ENCODE data around the gene TBCD. TPM values are rescaled to one million over a fixed set of nuclear protein-coding genes. Genes with fewer than 3 reads are reported as not detected.

TBCD gene
- total RNA-seq, 2 experiments from 2014 or later, result 87.8 to 145 TPM

DNA sequence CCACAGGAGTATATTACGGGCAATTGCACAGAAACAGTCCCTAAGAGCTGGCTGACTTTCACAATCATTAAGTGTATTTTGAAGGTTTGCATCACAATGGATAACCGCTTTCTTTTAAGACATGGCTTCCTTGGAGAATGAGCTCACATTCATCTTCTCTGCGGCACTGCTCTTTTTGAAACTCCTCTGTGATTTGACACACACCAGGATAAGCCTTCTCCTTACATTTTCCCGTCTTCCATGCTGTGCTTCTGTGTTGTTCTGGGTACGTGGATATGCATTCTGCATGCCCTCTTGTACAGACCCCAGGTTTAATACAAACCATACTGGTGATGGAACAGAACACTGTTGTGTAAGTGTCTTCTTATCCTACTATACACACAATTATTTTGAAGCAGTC lies 238.0 kb downstream of the TBCD start:
- Histone ChIP-seq H3K9me3 (ENCODE audit: low read length) (peaks cover 30% of the 10 kb centered on the region), H2AFZ (ENCODE audit: low read length) (no peak overlapping the region), H3K27ac (ENCODE audit: low read depth, low read length, poor library complexity, severe bottlenecking) (no peak overlapping the region), H3K4me2 (ENCODE audit: low read length) (no peak overlapping the region), H3K9me2 (ENCODE audit: insufficient read depth, low read length) (no peaks in the 10 kb centered on the region), H3K79me2 (ENCODE audit: insufficient read depth, low read depth, low read length) (no peaks in the 10 kb centered on the region), H3K36me3 (ENCODE audit: insufficient read depth, low read length) (peaks cover 12% of the 10 kb centered on the region; the same call in 1 of the 2 replicates), H3K4me1 (ENCODE audit: insufficient read depth, low read length, poor library complexity, severe bottlenecking) (peaks cover 19% of the 10 kb centered on the region), H4K20me1 (ENCODE audit: insufficient read depth, low read length) (no peaks in the 10 kb centered on the region), H3K4me3 (ENCODE audit: low read depth, low read length, poor library complexity, severe bottlenecking) (no peak overlapping the region)
- CTCF ChIA-PET (ENCODE audit: unreplicated experiment), result interaction anchor here (0.5 kb wide), 1 partner anchor 30 kb away, joined by 3 read pairs; no protein-coding TSS in a partner anchor
- no peak for DNase-seq (ENCODE audit: low spot score)
- TF ChIP-seq, protein P1, sequence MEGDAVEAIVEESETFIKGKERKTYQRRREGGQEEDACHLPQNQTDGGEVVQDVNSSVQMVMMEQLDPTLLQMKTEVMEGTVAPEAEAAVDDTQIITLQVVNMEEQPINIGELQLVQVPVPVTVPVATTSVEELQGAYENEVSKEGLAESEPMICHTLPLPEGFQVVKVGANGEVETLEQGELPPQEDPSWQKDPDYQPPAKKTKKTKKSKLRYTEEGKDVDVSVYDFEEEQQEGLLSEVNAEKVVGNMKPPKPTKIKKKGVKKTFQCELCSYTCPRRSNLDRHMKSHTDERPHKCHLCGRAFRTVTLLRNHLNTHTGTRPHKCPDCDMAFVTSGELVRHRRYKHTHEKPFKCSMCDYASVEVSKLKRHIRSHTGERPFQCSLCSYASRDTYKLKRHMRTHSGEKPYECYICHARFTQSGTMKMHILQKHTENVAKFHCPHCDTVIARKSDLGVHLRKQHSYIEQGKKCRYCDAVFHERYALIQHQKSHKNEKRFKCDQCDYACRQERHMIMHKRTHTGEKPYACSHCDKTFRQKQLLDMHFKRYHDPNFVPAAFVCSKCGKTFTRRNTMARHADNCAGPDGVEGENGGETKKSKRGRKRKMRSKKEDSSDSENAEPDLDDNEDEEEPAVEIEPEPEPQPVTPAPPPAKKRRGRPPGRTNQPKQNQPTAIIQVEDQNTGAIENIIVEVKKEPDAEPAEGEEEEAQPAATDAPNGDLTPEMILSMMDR (conservative IDR thresholded peaks at IDR 0.05; ENCODE audit: low read length), result no peak
- no peak for TF ChIP-seq EZH2phosphoT487 (IDR thresholded peaks at IDR 0.05; ENCODE audit: borderline replicate concordance, low read depth, low read length)
- intact Hi-C loops (cut with micrococcal nuclease; ENCODE audit: unreplicated experiment), result no loop called here
- POLR2A ChIA-PET, result interaction anchor here (1.0 kb wide), 1 partner anchor 11 kb away, joined by 4 read pairs; no protein-coding TSS in a partner anchor
- BruUV-seq (replicated peaks), result no TSS peak

DNA sequence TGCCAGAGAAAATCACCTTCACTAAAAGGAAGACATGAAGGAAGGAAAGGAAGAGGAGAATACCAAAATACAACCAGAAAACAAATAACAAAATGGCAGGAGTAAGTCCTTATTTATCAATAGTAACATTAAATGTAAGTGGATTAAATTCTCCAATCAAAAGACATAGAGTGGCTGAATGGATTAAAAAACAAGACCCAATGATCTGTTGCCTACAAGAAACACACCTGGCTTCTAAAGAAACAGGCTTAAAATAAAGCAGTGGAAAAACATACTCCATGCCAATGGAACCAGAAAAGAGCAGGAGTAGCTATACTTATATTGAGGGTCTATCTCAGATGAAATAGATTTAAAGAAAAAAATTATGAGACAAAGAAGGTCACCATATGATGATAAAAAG lies 241.1 kb downstream of the TBCD start:
- Histone ChIP-seq H2AFZ (ENCODE audit: low read length) (no peak overlapping the region), H3K4me3 (ENCODE audit: low read depth, low read length, poor library complexity, severe bottlenecking) (no peak overlapping the region), H3K79me2 (ENCODE audit: insufficient read depth, low read depth, low read length) (no peaks in the 10 kb centered on the region), H4K20me1 (ENCODE audit: insufficient read depth, low read length) (no peaks in the 10 kb centered on the region), H3K4me2 (ENCODE audit: low read length) (no peak overlapping the region), H3K9me2 (ENCODE audit: insufficient read depth, low read length) (no peaks in the 10 kb centered on the region), H3K4me1 (ENCODE audit: insufficient read depth, low read length, poor library complexity, severe bottlenecking) (peaks cover 5% of the 10 kb centered on the region), H3K9me3 (ENCODE audit: low read length) (peaks cover 25% of the 10 kb centered on the region), H3K27ac (ENCODE audit: low read depth, low read length, poor library complexity, severe bottlenecking) (no peak overlapping the region), H3K36me3 (ENCODE audit: insufficient read depth, low read length) (peaks cover 12% of the 10 kb centered on the region; the same call in 1 of the 2 replicates)
- BruUV-seq (replicated peaks), result no TSS peak
- ChIA-PET POLR2A (interaction anchor here (0.8 kb wide), 1 partner anchor 27 kb away, joined by 6 read pairs; no protein-coding TSS in a partner anchor), CTCF (ENCODE audit: unreplicated experiment) (no interaction called here)
- intact Hi-C loops (cut with micrococcal nuclease; ENCODE audit: unreplicated experiment), result no loop called here
- DNase-seq (ENCODE audit: low spot score), result no peak
- TF ChIP-seq, protein P1 (conservative IDR thresholded peaks at IDR 0.05; ENCODE audit: low read length), result no peak

Other genes with a start within 250 kb of the TBCD start
- 62.4 and 76.2 TPM in 2 replicates for gene FOXK2, start 232.3 kb upstream of the TBCD start, total RNA-seq (2014; rRNA removed; shearing (Covaris generic))
- gene FOXK2, start 232.3 kb upstream of the TBCD start, total RNA-seq (2022), result 144 and 148 TPM in 2 replicates
- 59.0 and 61.7 TPM in 2 replicates for gene WDR45B, start 103.6 kb upstream of the TBCD start, total RNA-seq (2014; rRNA removed; shearing (Covaris generic))
- 78.9 and 81.9 TPM in 2 replicates for gene WDR45B, start 103.6 kb upstream of the TBCD start, total RNA-seq (2022)
- 10.1 and 22.1 TPM in 2 replicates for gene RAB40B, start 53.4 kb upstream of the TBCD start, total RNA-seq (2014; rRNA removed; shearing (Covaris generic))
- 20.7 and 21.4 TPM in 2 replicates for gene RAB40B, start 53.4 kb upstream of the TBCD start, total RNA-seq (2022)
- gene FN3KRP, start 35.4 kb upstream of the TBCD start, total RNA-seq (2014; rRNA removed; shearing (Covaris generic)), result 52.1 and 56.5 TPM in 2 replicates
- gene FN3KRP, start 35.4 kb upstream of the TBCD start, total RNA-seq (2022), result 91.8 and 99.4 TPM in 2 replicates
- gene FN3K, start 16.4 kb upstream of the TBCD start, total RNA-seq (2014; rRNA removed; shearing (Covaris generic)), result 3.8 and 5.0 TPM in 2 replicates
- gene FN3K, start 16.4 kb upstream of the TBCD start, total RNA-seq (2022), result 31.2 and 32.3 TPM in 2 replicates
- not detected in 2 replicates for gene ZNF750, start 88.0 kb downstream of the TBCD start, total RNA-seq (2014; rRNA removed; shearing (Covaris generic))
- gene ZNF750, start 88.0 kb downstream of the TBCD start, total RNA-seq (2022), result not detected in 2 replicates

Measured in OCI-LY7 (cell line).